Measurements from ENCODE around the gene UGT1A3.

The UGT1A3 gene

GRCh38 chr2:233817361-233817911, 88.6 kb downstream of the UGT1A3 start:
- no peak for DNase-seq (ENCODE audit: low spot score)

GRCh38 chr2:233817995-233818638, 89.3 kb downstream of the UGT1A3 start:
- DNase-seq (ENCODE audit: low spot score): no peak

GRCh38 chr2:233818639-233819621, 90.1 kb downstream of the UGT1A3 start:
- DNase-seq (ENCODE audit: low spot score): no peak

DNA sequence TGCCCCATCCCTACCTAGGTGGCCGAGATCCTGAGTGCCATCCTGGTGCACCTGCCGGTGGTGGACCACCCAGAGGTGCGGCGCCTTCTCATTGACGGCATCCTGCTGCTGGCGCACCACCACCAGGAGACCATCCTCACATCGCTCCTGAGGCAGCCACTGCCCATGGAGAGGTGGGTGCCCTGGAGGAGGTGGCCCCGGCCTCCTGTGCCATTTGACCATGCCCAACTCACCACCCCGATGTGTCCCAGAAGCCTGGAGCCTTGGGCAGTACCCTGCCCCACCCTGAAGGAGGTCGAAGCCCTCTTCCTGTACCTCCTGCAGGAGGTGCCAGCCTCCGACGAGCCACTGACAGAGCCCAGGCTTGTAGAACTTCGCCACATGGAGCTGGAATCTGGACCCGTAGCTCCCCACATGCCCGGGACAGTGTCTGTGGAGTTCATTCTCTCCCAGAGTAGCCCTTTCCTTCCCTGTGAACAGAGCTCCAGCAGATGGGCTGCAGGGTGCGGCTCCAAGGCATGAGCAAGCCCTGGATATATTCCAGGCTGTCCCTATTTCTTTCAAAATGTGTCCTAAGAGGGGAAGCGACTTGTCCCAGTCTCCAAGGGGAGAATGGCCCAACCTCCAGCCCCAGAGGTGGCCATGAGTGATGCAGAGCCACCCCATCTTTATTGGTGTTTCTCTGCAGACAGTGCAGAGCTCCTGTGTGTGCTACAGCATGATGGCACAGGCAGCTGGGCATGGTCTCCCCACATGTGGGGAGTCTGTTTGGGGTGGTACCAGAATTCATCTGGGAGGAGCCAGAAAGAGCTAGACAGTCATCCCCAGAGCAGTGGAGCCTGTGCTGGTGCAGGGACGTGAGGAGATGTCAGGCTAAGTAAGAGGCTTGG, 91.3 kb downstream of the UGT1A3 start:
- no peak for DNase-seq (ENCODE audit: low spot score)

- no peak for DNase-seq (ENCODE audit: low spot score)
Observed at GRCh38 chr2:233820774-233821105, 91.9 kb downstream of the UGT1A3 start.

GRCh38 chr2:233821196-233821595, 92.4 kb downstream of the UGT1A3 start:
- no peak for DNase-seq (ENCODE audit: low spot score)

- no peak for DNase-seq (ENCODE audit: low spot score)
Observed at GRCh38 chr2:233821709-233822100, 92.9 kb downstream of the UGT1A3 start.

GRCh38 chr2:233822101-233822771, 93.4 kb downstream of the UGT1A3 start:
- DNase-seq (ENCODE audit: low spot score): no peak

Measured in AG08396 (cell line).